ENCODE measurements around the gene RPS10.
A peak's percentile ranks its signal among the peaks of the same experiment; 100 is the strongest.

GRCh38 chr6:34393191-34393965 is 32.5 kb downstream of the RPS10 start:
- TF ChIP-seq CTCF (IDR thresholded peaks at IDR 0.05; ENCODE audit: poor library complexity) (no peak), EZH2 (IDR thresholded peaks at IDR 0.05; ENCODE audit: borderline replicate concordance) (no peak), EZH2phosphoT487 (IDR thresholded peaks at IDR 0.05; ENCODE audit: low read depth, severe bottlenecking, unreplicated experiment) (peak; percentile 76)
